GM19351 (cell line): ENCODE results near the gene TNNT3.
"Not testable (repeated sequence)": the region's sequence is repeated elsewhere in the genome, so short reads cannot be mapped to it uniquely, and the experiment has no call there.

ENCODE experiments used
- ATAC-seq: cut with Tn5 transposase; IDR thresholded peaks from one replicate; pipeline ENCODE4 v1.9.1; 2021; ENCODE audit warnings: mild to moderate bottlenecking, moderate library complexity; ENCODE audit not compliant: unreplicated experiment

Gene TNNT3

GRCh38 chr11:1919391-1920127 is at the start of gene TNNT3:
Gene TNNT3, plus strand, starts transcription at chr11:1919703. Its CDS starts 3,172 bp downstream, at chr11:1922875.
- ATAC-seq = no peak

- ATAC-seq = no peak
These were observed 49.2 kb upstream of the TNNT3 start for GRCh38 chr11:1870326-1870696.

GRCh38 chr11:1870721-1871466 is 48.6 kb upstream of the TNNT3 start:
- no peak for ATAC-seq

- ATAC-seq = no peak
These were observed 48.0 kb upstream of the TNNT3 start for GRCh38 chr11:1871531-1871930.

- no peak for ATAC-seq
These were observed 47.1 kb upstream of the TNNT3 start for GRCh38 chr11:1872267-1872985.

- no peak for ATAC-seq
These were observed 46.3 kb upstream of the TNNT3 start for GRCh38 chr11:1873048-1873812.

- ATAC-seq = not testable (repeated sequence)
These were observed 45.7 kb upstream of the TNNT3 start for GRCh38 chr11:1873813-1874150.

GRCh38 chr11:1874441-1875092 is 44.9 kb upstream of the TNNT3 start:
- not testable (repeated sequence) for ATAC-seq

GRCh38 chr11:1875093-1875850 is 44.2 kb upstream of the TNNT3 start:
- ATAC-seq = no peak

- ATAC-seq = not testable (repeated sequence)
These were observed 43.6 kb upstream of the TNNT3 start for GRCh38 chr11:1875851-1876301.

GRCh38 chr11:1876361-1877063 is 43.0 kb upstream of the TNNT3 start:
- ATAC-seq = no peak

GRCh38 chr11:1877211-1878136 is 42.0 kb upstream of the TNNT3 start:
- no peak for ATAC-seq

GRCh38 chr11:1878137-1879031 is 41.1 kb upstream of the TNNT3 start:
- no peak for ATAC-seq

GRCh38 chr11:1879342-1879940 is 40.1 kb upstream of the TNNT3 start:
- ATAC-seq = no peak

- ATAC-seq = no peak
These were observed 39.4 kb upstream of the TNNT3 start for GRCh38 chr11:1879941-1880720.
